GM12891 (cell line): ENCODE results near the gene KLF16.

Source experiments
- PAX5 ChIP-seq: IDR thresholded peaks from 2 replicates; pipeline ENCODE4 v1.6.1; 2011; ENCODE audit warnings: low read length, moderate library complexity, mild to moderate bottlenecking; ENCODE audit not compliant: insufficient read depth, severe bottlenecking
- POLR2A ChIP-seq: IDR thresholded peaks from 2 replicates; pipeline ENCODE4 v1.6.1; 2011; ENCODE audit warnings: low read depth, low read length, control low read depth
- POLR2AphosphoS5 ChIP-seq: IDR thresholded peaks from 2 replicates; pipeline ENCODE4 v1.6.1; 2011; ENCODE audit warnings: low read depth, low read length, control low read depth
- SPI1 ChIP-seq: IDR thresholded peaks from 2 replicates; pipeline ENCODE4 v1.6.1; 2011; ENCODE audit warnings: low read depth, low read length, control low read depth
- TAF1 ChIP-seq: IDR thresholded peaks from 2 replicates; pipeline ENCODE4 v1.6.1; 2011; ENCODE audit warnings: low read depth, low read length, control low read depth

- TF ChIP-seq POLR2A (no peak), TAF1 (no peak), POLR2AphosphoS5 (no peak), PAX5 (no peak), SPI1 (no peak)
These were observed 9.9 kb downstream of the KLF16 start for GRCh38 chr19:1853295-1854038.
